HG02798 (cell line): Measurements from ENCODE around the gene ZNF76.

Experiments used
- ATAC-seq: cut with Tn5 transposase; IDR thresholded peaks from one replicate; pipeline ENCODE4 v1.9.1; 2021; ENCODE audit warnings: mild to moderate bottlenecking; ENCODE audit not compliant: unreplicated experiment, poor library complexity

The ZNF76 gene

GRCh38 chr6:35234901-35235300, 24.6 kb upstream of the ZNF76 start:
- ATAC-seq, result no peak

GRCh38 chr6:35236223-35236622, 23.3 kb upstream of the ZNF76 start:
- no peak for ATAC-seq

GRCh38 chr6:35237476-35237875, 22.1 kb upstream of the ZNF76 start:
- no peak for ATAC-seq

GRCh38 chr6:35238843-35239289, 20.7 kb upstream of the ZNF76 start:
- ATAC-seq, result no peak

- ATAC-seq, result no peak
Measured at GRCh38 chr6:35239581-35239980, 20.0 kb upstream of the ZNF76 start.

GRCh38 chr6:35240838-35241801, 18.4 kb upstream of the ZNF76 start:
- peak; percentile 62 for ATAC-seq

GRCh38 chr6:35242486-35242885, 17.0 kb upstream of the ZNF76 start:
- no peak for ATAC-seq

- ATAC-seq, result no peak
Measured at GRCh38 chr6:35242906-35243305, 16.6 kb upstream of the ZNF76 start.

GRCh38 chr6:35243386-35243958, 16.1 kb upstream of the ZNF76 start:
- no peak for ATAC-seq

GRCh38 chr6:35244551-35244950, 15.0 kb upstream of the ZNF76 start:
- no peak for ATAC-seq

GRCh38 chr6:35247642-35248231, 11.8 kb upstream of the ZNF76 start:
- no peak for ATAC-seq

GRCh38 chr6:35248300-35248699, 11.2 kb upstream of the ZNF76 start:
- no peak for ATAC-seq

GRCh38 chr6:35248965-35249364, 10.6 kb upstream of the ZNF76 start:
- ATAC-seq, result no peak

GRCh38 chr6:35251949-35252348, 7.6 kb upstream of the ZNF76 start:
- no peak for ATAC-seq

- no peak for ATAC-seq
Measured at GRCh38 chr6:35253249-35253648, 6.3 kb upstream of the ZNF76 start.

- no peak for ATAC-seq
Measured at GRCh38 chr6:35258336-35258735, 1.2 kb upstream of the ZNF76 start.

GRCh38 chr6:35258858-35259193, 709 bp upstream of the ZNF76 start:
- peak; percentile 9 for ATAC-seq

- peak; percentile 38 for ATAC-seq
Measured at GRCh38 chr6:35259948-35260590, 534 bp downstream of the ZNF76 start.

- no peak for ATAC-seq
Measured at GRCh38 chr6:35260591-35261570, 1.3 kb downstream of the ZNF76 start.

- ATAC-seq, result no peak
Measured at GRCh38 chr6:35262596-35262995, 3.1 kb downstream of the ZNF76 start.
